GM13977 (cell line): ENCODE data around the gene TRIM15.
A peak's percentile ranks its signal among the peaks of the same experiment; 100 is the strongest.
"Not testable (repeated sequence)": the region's sequence is repeated elsewhere in the genome, so short reads cannot be mapped to it uniquely, and the experiment has no call there.

Experiments used
- DNase-seq: peaks from one replicate; pipeline ENCODE4 v3.0.0; 2012; ENCODE audit warnings: low spot score
- in situ Hi-C: fragments of 300-500 bp; cut with MboI; formaldehyde crosslinking; loops from one replicate; pipeline ENCODE4 v1.12.0; 2022; ENCODE audit warnings: low sequenced_read_pairs, low pct_unique_long_range_greater_than_20kb, mixed read lengths, inconsistent platforms; ENCODE audit not compliant: unreplicated experiment
- TF ChIP-seq, protein P1 (sequence below): IDR thresholded peaks from 2 replicates; pipeline ENCODE4 v1.5.1; 2012; ENCODE audit warnings: mild to moderate bottlenecking, control low read depth; ENCODE audit not compliant: insufficient read depth; ENCODE audit errors: extremely low read depth, missing control alignments

The TRIM15 gene

DNA sequence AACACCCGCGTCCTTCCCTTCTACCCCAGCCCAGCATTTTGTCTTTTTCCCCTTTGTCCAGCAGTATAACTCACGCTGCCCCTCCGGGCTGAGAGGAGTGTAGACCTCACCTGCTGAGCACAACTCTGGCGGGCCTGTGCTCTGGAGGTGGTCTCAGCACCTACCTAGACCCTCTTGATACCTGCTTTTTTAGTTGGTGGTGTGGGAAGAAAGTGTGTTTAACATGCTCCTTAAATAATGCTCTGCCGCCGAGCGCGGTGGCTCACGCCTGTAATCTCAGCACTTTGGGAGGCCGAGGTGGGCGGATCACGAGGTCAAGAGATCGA is 51.3 kb downstream of the TRIM15 start:
- no peak for DNase-seq
- TF ChIP-seq, protein P1, sequence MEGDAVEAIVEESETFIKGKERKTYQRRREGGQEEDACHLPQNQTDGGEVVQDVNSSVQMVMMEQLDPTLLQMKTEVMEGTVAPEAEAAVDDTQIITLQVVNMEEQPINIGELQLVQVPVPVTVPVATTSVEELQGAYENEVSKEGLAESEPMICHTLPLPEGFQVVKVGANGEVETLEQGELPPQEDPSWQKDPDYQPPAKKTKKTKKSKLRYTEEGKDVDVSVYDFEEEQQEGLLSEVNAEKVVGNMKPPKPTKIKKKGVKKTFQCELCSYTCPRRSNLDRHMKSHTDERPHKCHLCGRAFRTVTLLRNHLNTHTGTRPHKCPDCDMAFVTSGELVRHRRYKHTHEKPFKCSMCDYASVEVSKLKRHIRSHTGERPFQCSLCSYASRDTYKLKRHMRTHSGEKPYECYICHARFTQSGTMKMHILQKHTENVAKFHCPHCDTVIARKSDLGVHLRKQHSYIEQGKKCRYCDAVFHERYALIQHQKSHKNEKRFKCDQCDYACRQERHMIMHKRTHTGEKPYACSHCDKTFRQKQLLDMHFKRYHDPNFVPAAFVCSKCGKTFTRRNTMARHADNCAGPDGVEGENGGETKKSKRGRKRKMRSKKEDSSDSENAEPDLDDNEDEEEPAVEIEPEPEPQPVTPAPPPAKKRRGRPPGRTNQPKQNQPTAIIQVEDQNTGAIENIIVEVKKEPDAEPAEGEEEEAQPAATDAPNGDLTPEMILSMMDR = no peak
- in situ Hi-C loops = no loop called here

DNA sequence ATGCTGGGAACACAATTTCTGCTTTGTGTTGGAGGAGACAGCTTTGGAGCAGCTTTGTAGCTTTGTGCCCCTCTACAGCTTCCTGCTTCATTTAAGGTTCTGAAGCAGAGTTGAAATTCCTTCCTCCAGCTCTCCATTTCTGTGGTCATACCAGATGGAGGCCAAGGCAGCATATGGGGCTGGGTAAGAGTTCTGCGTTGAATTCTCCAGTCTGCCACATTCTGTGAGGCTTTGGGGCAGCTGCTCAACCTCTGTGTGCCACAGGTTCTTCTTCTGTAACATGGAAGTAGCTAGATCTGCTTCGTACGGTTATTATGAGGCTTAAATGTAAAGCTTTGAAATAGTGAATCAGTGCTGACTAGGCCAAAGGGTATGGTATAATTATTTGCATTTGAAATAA is 52.8 kb downstream of the TRIM15 start:
- DNase-seq = no peak
- TF ChIP-seq, protein P1 = no peak
- in situ Hi-C loops = no loop called here

DNA sequence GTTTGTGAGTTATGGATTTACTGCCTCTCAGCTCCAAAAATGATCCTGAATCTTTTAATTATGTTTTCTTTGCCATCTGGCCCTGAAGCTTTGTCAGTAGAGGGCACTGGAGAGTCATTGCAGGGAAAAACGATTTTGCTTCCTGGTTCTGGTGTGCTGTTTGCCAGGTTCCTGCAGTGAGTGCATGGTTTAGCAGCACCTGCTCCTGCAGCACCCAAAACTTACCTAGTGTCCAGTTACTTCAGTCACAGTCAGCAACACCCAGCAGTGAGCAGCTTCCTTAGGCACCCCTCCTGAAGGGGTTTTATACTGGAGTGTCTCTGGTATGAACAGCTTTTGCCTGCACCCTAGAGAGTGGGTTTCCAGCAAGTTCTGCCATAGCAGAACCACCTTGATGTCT is 55.9 kb downstream of the TRIM15 start:
- TF ChIP-seq, protein P1 = peak; percentile 94
- in situ Hi-C loops = no loop called here
- DNase-seq = peak; percentile 68

DNA sequence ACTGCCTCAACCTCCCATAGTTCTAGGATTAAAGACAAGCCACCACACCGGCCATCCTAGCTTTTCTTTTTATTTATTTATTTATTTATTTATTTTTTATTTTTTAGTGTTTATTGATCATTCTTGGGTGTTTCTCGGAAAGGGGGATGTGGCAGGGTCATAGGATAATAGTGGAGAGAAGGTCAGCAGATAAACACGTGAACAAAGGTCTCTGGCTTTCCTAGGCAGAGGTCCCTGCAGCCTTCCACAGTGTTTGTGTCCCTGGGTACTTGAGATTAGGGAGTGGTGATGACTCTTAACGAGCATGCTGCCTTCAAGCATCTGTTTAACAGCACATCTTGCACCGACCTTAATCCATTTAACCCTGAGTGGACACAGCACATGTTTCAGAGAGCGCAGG is 58.0 kb downstream of the TRIM15 start:
- in situ Hi-C loops, DNase-seq: not testable (repeated sequence)

DNA sequence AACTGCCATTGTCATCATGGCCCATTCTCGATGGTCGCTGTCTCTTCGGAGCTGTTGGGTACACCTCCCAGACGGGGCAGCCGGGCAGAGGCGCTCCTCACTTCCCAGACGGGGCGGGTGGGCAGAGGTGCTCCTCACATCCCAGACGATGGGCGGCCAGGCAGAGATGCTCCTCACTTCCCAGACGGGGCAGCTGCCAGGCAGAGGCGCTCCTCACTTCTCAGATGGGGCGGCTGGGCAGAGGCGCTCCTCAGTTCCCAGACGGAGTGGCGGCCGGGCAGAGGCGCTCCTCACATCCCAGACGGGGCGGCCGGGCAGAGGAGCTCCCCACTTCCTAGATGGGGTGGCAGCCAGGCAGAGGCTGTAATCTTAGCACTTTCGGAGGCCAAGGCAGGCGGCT is 58.6 kb downstream of the TRIM15 start:
- in situ Hi-C loops, DNase-seq: not testable (repeated sequence)
